ENCODE measurements around the gene CDHR5.

Gene CDHR5

GRCh38 chr11:621838-622237 is 2.9 kb downstream of the CDHR5 start:
- no peak for FAIRE-seq

GRCh38 chr11:620935-621814 is 3.6 kb downstream of the CDHR5 start:
- no peak for FAIRE-seq

- FAIRE-seq, result no peak
Observed at GRCh38 chr11:620201-620600, 4.6 kb downstream of the CDHR5 start.

- no peak for FAIRE-seq
Observed at GRCh38 chr11:619628-620050, 5.1 kb downstream of the CDHR5 start.

- FAIRE-seq, result no peak
Observed at GRCh38 chr11:618856-619627, 5.7 kb downstream of the CDHR5 start.

- FAIRE-seq, result no peak
Observed at GRCh38 chr11:617912-618682, 6.7 kb downstream of the CDHR5 start.

GRCh38 chr11:617199-617911 is 7.4 kb downstream of the CDHR5 start:
- FAIRE-seq, result no peak

- no peak for FAIRE-seq
Observed at GRCh38 chr11:616320-617198, 8.2 kb downstream of the CDHR5 start.

GRCh38 chr11:615504-616319 is 9.0 kb downstream of the CDHR5 start, which contains the start of gene IRF7:
Gene IRF7 (minus strand): TSS chr11:615950. CDS start chr11:615364, 586 bp downstream.
- FAIRE-seq, result peak; percentile 92

GRCh38 chr11:614623-615503 is 9.9 kb downstream of the CDHR5 start:
- FAIRE-seq, result no peak

- no peak for FAIRE-seq
Observed at GRCh38 chr11:614021-614622, 10.6 kb downstream of the CDHR5 start.

- no peak for FAIRE-seq
Observed at GRCh38 chr11:613369-613968, 11.3 kb downstream of the CDHR5 start.

GRCh38 chr11:612961-613300 is 11.8 kb downstream of the CDHR5 start:
- no peak for FAIRE-seq

GRCh38 chr11:612201-612960 is 12.4 kb downstream of the CDHR5 start:
- no peak for FAIRE-seq

- no peak for FAIRE-seq
Observed at GRCh38 chr11:611001-611996, 13.5 kb downstream of the CDHR5 start.

GRCh38 chr11:610146-610801 is 14.5 kb downstream of the CDHR5 start:
- no peak for FAIRE-seq

Measured in endometrium (tissue), 2 donors.